DND-41 (cell line): Measurements from ENCODE around the gene C12orf56.

ENCODE experiments used
- EZH2 ChIP-seq: IDR thresholded peaks from 3 replicates; pipeline ENCODE4 v1.6.1; 2012; ENCODE audit warnings: borderline replicate concordance, low read depth, mild to moderate bottlenecking, moderate library complexity, low read length, inconsistent platforms; ENCODE audit not compliant: severe bottlenecking
- TF ChIP-seq, protein P1 (sequence below): IDR thresholded peaks from 2 replicates; pipeline ENCODE4 v1.5.1; 2012; ENCODE audit warnings: borderline replicate concordance, low read length, moderate library complexity, mild to moderate bottlenecking; ENCODE audit not compliant: poor library complexity, severe bottlenecking; ENCODE audit errors: extremely low read depth

DNA sequence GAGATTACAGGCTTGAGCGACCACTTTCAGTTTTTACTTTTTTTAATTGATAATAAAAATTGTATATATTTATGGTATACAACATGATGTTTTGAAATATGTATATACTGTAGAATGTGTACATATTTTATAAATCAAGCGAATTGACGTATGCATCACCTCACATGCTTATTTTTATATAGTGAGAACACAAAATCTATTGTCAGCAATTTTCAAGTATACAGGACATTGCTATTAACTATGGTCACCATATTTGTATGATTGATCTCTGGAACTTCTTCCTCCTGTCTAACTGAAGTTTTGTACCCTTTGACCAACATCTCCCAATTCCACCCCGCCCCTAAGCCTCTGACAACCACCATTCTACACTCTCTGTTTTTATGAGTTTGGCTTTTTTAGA is 112.1 kb downstream of the C12orf56 start:
- TF ChIP-seq EZH2 = no peak
- TF ChIP-seq, protein P1, sequence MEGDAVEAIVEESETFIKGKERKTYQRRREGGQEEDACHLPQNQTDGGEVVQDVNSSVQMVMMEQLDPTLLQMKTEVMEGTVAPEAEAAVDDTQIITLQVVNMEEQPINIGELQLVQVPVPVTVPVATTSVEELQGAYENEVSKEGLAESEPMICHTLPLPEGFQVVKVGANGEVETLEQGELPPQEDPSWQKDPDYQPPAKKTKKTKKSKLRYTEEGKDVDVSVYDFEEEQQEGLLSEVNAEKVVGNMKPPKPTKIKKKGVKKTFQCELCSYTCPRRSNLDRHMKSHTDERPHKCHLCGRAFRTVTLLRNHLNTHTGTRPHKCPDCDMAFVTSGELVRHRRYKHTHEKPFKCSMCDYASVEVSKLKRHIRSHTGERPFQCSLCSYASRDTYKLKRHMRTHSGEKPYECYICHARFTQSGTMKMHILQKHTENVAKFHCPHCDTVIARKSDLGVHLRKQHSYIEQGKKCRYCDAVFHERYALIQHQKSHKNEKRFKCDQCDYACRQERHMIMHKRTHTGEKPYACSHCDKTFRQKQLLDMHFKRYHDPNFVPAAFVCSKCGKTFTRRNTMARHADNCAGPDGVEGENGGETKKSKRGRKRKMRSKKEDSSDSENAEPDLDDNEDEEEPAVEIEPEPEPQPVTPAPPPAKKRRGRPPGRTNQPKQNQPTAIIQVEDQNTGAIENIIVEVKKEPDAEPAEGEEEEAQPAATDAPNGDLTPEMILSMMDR = no peak
